ENCODE measurements around the gene CFAP97D2.
"Not testable (repeated sequence)": the region's sequence is repeated elsewhere in the genome, so short reads cannot be mapped to it uniquely, and the experiment has no call there.

CFAP97D2 gene

DNA sequence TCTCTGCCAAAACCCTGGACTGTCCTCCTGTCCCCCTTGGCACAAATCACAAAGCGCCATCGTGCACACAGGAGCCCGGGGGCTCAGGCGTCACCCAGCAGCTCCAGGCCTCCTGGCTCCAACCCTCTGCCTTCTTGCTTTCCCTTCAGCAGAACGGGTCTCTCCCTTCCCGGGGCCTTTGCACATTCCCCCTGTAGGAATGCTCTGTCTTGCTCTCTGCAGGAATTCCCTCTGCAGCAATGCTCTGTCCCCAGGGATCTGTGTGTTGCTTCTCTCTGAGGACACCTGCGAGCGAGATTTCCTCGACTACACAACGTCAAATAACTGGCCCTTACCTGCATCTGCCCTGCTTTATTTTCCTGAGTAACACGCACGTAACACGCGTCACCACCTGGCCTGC is 33.3 kb upstream of the CFAP97D2 start:
- no peak overlapping the region for H3K4me3 ChIP-seq (ENCODE audit: low read depth, low read length)
- no peak for DNase-seq (ENCODE audit: low read depth)
- TF ChIP-seq CTCF (conservative IDR thresholded peaks at IDR 0.05; ENCODE audit: low read depth, low read length): no peak

DNA sequence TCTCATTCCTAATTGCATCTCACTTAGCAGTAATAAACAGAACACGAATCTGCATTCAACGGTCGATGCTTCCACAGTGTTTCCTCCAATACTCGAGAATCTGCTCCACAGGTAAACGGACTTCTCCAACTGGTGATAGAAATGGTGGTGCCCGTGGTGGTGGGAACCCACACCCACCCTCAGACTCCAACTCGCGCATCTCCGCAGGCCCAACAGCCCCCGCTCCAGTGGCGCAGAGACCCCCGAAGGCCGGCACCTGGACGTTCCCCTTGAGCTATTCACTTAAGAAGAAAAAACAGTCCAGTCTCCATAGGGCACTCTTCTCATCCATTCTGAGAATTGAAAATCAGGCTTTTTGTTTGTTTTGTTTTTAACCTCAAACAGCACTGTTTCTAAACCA is 32.9 kb upstream of the CFAP97D2 start:
- DNase-seq (ENCODE audit: low read depth): no peak
- TF ChIP-seq CTCF (conservative IDR thresholded peaks at IDR 0.05; ENCODE audit: low read depth, low read length): no peak
- no peak overlapping the region for H3K4me3 ChIP-seq (ENCODE audit: low read depth, low read length)

DNA sequence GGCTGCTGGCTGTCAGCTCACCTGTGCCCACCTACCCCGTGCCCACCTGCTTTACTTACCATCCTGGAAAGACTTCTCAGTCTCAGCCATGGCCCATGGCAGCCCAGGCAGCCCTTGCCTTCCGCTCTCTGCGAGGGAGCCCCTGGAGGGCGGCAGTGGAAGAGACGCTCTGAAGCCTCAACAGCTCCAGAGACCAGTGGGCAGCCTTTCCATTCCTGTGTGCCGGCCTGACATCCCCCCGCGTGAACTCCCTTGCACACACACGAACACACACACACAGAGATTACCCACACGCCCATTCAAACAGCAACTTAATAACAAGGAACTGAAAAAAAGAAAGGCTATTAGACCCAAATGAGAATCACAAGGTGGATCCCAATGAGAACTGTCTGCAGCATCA is 32.4 kb upstream of the CFAP97D2 start:
- TF ChIP-seq CTCF (conservative IDR thresholded peaks at IDR 0.05; ENCODE audit: low read depth, low read length): peak; percentile 58
- DNase-seq (ENCODE audit: low read depth): peak; percentile 26
- H3K4me3 ChIP-seq (ENCODE audit: low read depth, low read length): no peak overlapping the region

GRCh38 chr13:114147803-114148520 is 31.1 kb upstream of the CFAP97D2 start:
- no peak for TF ChIP-seq CTCF (conservative IDR thresholded peaks at IDR 0.05; ENCODE audit: low read depth, low read length)
- H3K4me3 ChIP-seq (ENCODE audit: low read depth, low read length): no peak overlapping the region
- DNase-seq (ENCODE audit: low read depth): no peak

DNA sequence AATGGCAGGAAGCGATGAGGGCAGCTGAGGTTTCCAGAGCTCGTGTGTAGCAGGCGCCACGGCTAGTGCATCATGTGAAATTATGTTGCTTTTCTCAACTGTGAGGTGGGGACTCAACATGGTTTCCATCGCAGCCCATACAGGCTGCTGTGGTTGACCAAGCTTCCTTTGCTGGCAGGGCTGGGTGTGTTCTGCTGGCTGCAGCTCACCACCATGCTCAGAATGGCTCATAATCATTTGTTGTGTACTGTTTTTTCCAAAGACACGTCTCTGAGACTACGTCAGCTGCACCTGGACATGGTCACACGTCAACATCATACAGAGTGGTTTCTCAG is 30.6 kb upstream of the CFAP97D2 start:
- TF ChIP-seq CTCF (conservative IDR thresholded peaks at IDR 0.05; ENCODE audit: low read depth, low read length): no peak
- no peak overlapping the region for H3K4me3 ChIP-seq (ENCODE audit: low read depth, low read length)
- DNase-seq (ENCODE audit: low read depth): no peak

GRCh38 chr13:114148886-114149285 is 30.2 kb upstream of the CFAP97D2 start:
- H3K4me3 ChIP-seq (ENCODE audit: low read depth, low read length); DNase-seq (ENCODE audit: low read depth): not testable (repeated sequence)

DNA sequence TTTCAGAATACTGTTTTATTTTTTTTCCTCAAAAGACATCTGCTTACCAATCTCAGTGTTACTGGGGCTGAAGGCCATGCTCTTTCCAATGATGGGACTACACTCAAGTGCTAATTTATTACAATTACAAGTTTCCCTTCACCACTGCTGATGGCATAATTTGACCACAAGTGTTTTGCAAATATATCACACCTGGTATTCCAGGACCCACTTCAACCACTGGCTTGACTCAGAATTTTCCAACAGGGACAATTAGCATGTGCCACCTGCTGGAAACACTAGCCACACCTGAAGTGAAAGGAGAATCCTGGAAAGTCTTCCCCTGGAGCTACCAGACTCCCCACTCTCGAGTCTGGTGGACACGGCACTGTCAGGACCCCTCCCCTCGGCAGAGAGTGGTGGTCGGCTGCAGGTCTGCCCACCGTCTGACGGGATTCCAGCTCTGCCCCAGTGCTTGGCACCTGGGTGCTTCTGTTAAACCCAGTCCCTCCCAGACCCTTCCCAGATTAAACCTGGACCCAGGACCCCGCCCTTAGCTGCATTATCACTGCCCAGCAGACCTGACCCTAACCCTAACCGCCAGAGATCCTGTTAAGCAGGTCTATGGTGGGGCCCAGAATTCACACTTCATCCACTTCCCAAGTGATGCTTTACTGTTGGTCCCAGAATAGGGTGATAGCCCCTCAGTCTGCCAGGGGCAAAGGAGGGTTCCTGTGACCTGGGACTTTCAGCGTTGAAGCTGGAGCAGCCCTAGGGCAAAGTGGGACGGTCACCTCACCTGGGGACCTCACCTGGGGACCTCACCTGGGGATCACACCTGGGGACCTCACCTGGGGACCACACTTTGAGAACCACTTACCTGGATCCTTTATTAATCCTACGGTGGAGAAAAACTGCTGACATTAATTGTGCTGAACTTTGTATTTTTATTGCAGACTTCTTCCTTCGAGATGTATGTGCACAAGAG is 29.0 kb upstream of the CFAP97D2 start:
- TF ChIP-seq CTCF (conservative IDR thresholded peaks at IDR 0.05; ENCODE audit: low read depth, low read length): no peak
- H3K4me3 ChIP-seq (ENCODE audit: low read depth, low read length): no peak overlapping the region
- no peak for DNase-seq (ENCODE audit: low read depth)

Measured in choroid plexus epithelial cell (primary cell).